GM19025 (cell line): ENCODE results near the gene RNMT.

Experiments
- ATAC-seq: cut with Tn5 transposase; IDR thresholded peaks from one replicate; pipeline ENCODE4 v1.9.1; 2021; ENCODE audit warnings: mild to moderate bottlenecking, low read depth, moderate library complexity; ENCODE audit not compliant: unreplicated experiment

The RNMT gene

GRCh38 chr18:13809531-13810255 is 83.2 kb downstream of the RNMT start:
- no peak for ATAC-seq

- ATAC-seq, result no peak
These were observed 84.5 kb downstream of the RNMT start for GRCh38 chr18:13810950-13811485.

- no peak for ATAC-seq
These were observed 85.5 kb downstream of the RNMT start for GRCh38 chr18:13811993-13812392.

GRCh38 chr18:13813271-13813849 is 86.9 kb downstream of the RNMT start:
- peak; percentile 70 for ATAC-seq
